ENCODE measurements around the gene HMGN3. TPM values are rescaled to one million over a fixed set of nuclear protein-coding genes. Genes with fewer than 3 reads are reported as not detected.

HMGN3 gene
- 50.0 and 64.7 TPM in 2 replicates for total RNA-seq

GRCh38 chr6:79234150-79235022 lies at the start of gene HMGN3:
Gene HMGN3, minus strand, starts transcription at chr6:79234682.

Other genes starting within 250 kb of the HMGN3 start
- 18.6 and 21.7 TPM in 2 replicates for gene PHIP, start 156.4 kb downstream of the HMGN3 start, total RNA-seq

Data from endothelial cell of coronary artery (primary cell).